Parathyroid adenoma (tissue), 2 donors: ENCODE data around the gene B3GNT5.

Experiments used
- H2AFZ ChIP-seq: fragments of 300-600 bp; sonication (generic); one replicate; pipeline ENCODE4 v1.7.0; 2017; ENCODE audit warnings: antibody characterized with exemption, mild to moderate bottlenecking
- H3K27ac ChIP-seq: fragments of 300-600 bp; sonication (generic); one replicate; pipeline ENCODE4 v1.7.0; 2017
- H3K27me3 ChIP-seq: fragments of 300-600 bp; sonication (generic); one replicate; pipeline ENCODE4 v1.7.0; 2017; ENCODE audit warnings: low read length; ENCODE audit not compliant: control insufficient read depth, insufficient read depth
- H3K36me3 ChIP-seq: fragments of 300-600 bp; sonication (generic); one replicate; pipeline ENCODE4 v1.7.0; 2017; ENCODE audit warnings: low read length; ENCODE audit not compliant: control insufficient read depth, insufficient read depth
- H3K4me1 ChIP-seq: fragments of 300-600 bp; sonication (generic); one replicate; pipeline ENCODE4 v1.7.0; 2017; ENCODE audit warnings: control low read depth
- H3K4me2 ChIP-seq: fragments of 300-600 bp; sonication (generic); one replicate; pipeline ENCODE4 v1.7.0; 2017; ENCODE audit warnings: low read length
- H3K4me3 ChIP-seq: fragments of 300-600 bp; sonication (generic); one replicate; pipeline ENCODE4 v1.7.0; 2017; ENCODE audit warnings: low read depth, low read length
- H3K79me2 ChIP-seq: fragments of 300-600 bp; sonication (generic); one replicate; pipeline ENCODE4 v1.7.0; 2017; ENCODE audit warnings: control low read depth
- H3K9ac ChIP-seq: fragments of 300-600 bp; sonication (generic); one replicate; pipeline ENCODE4 v1.7.0; 2017; ENCODE audit warnings: mild to moderate bottlenecking
- H3K9me3 ChIP-seq: fragments of 300-600 bp; sonication (generic); one replicate; pipeline ENCODE4 v1.7.0; 2017; ENCODE audit warnings: low read length; ENCODE audit not compliant: control insufficient read depth
- CTCF ChIP-seq: fragments of 300-600 bp; sonication (generic); IDR thresholded peaks from one replicate; pipeline ENCODE4 v1.7.0; 2017; ENCODE audit warnings: antibody characterized with exemption, mild to moderate bottlenecking
- donor health status: primary hyperparathyroidism.

The B3GNT5 gene

GRCh38 chr3:183306798-183307671 is 54.0 kb downstream of the B3GNT5 start:
- H3K4me3 ChIP-seq = no peak overlapping the region
- peak overlapping the region; percentile 44 for H3K4me2 ChIP-seq
- no peak for TF ChIP-seq CTCF
- peaks cover 10% of the 10 kb centered on the region for H3K4me1 ChIP-seq
- no peaks in the 10 kb centered on the region for H3K27me3 ChIP-seq
- no peaks in the 10 kb centered on the region for H3K9me3 ChIP-seq
- H3K36me3 ChIP-seq = no peaks in the 10 kb centered on the region
- no peak overlapping the region for H3K9ac ChIP-seq
- no peaks in the 10 kb centered on the region for H3K79me2 ChIP-seq
- no peak overlapping the region for H2AFZ ChIP-seq
- peak overlapping the region; percentile 1 for H3K27ac ChIP-seq

GRCh38 chr3:183307749-183308148 is 54.7 kb downstream of the B3GNT5 start:
- Histone ChIP-seq H3K27ac (no peak overlapping the region), H3K27me3 (no peaks in the 10 kb centered on the region), H2AFZ (no peak overlapping the region), H3K4me1 (peaks cover 10% of the 10 kb centered on the region), H3K4me3 (no peak overlapping the region), H3K79me2 (no peaks in the 10 kb centered on the region), H3K9ac (no peak overlapping the region), H3K4me2 (no peak overlapping the region), H3K36me3 (no peaks in the 10 kb centered on the region), H3K9me3 (no peaks in the 10 kb centered on the region)
- no peak for TF ChIP-seq CTCF

- H2AFZ ChIP-seq = no peak overlapping the region
- no peak for TF ChIP-seq CTCF
- no peak overlapping the region for H3K4me2 ChIP-seq
- H3K9me3 ChIP-seq = no peaks in the 10 kb centered on the region
- no peaks in the 10 kb centered on the region for H3K27me3 ChIP-seq
- peaks cover 10% of the 10 kb centered on the region for H3K4me1 ChIP-seq
- no peak overlapping the region for H3K9ac ChIP-seq
- no peak overlapping the region for H3K27ac ChIP-seq
- no peaks in the 10 kb centered on the region for H3K79me2 ChIP-seq
- no peak overlapping the region for H3K4me3 ChIP-seq
- no peaks in the 10 kb centered on the region for H3K36me3 ChIP-seq
These were observed 55.7 kb downstream of the B3GNT5 start for GRCh38 chr3:183308751-183309150.

GRCh38 chr3:183309276-183309675 is 56.2 kb downstream of the B3GNT5 start:
- Histone ChIP-seq H3K4me2 (no peak overlapping the region), H3K4me1 (peaks cover 10% of the 10 kb centered on the region), H3K4me3 (no peak overlapping the region), H3K9me3 (no peaks in the 10 kb centered on the region), H3K36me3 (no peaks in the 10 kb centered on the region), H3K27ac (no peak overlapping the region), H2AFZ (no peak overlapping the region), H3K9ac (no peak overlapping the region), H3K79me2 (no peaks in the 10 kb centered on the region), H3K27me3 (no peaks in the 10 kb centered on the region)
- no peak for TF ChIP-seq CTCF

GRCh38 chr3:183310936-183311335 is 57.9 kb downstream of the B3GNT5 start:
- H3K4me2 ChIP-seq = no peak overlapping the region

More at GRCh38 chr3:183310936-183311335, 57.9 kb downstream of the B3GNT5 start:
- Histone ChIP-seq H2AFZ (no peak overlapping the region), H3K9me3 (no peaks in the 10 kb centered on the region), H3K27me3 (no peaks in the 10 kb centered on the region), H3K9ac (no peak overlapping the region), H3K79me2 (no peaks in the 10 kb centered on the region), H3K4me3 (no peak overlapping the region), H3K36me3 (no peaks in the 10 kb centered on the region), H3K27ac (no peak overlapping the region), H3K4me1 (peaks cover 10% of the 10 kb centered on the region)
- no peak for TF ChIP-seq CTCF
